Gastroesophageal sphincter (tissue), 3 donors: ENCODE results near the gene CAPN12.

Experiments
- EP300 ChIP-seq: sonication (generic); formaldehyde crosslinking; IDR thresholded peaks from one replicate; pipeline ENCODE4 v1.6.1; 2017; ENCODE audit warnings: antibody characterized with exemption, mild to moderate bottlenecking
- POLR2A ChIP-seq, 2 donors: fragments of 450-650 bp; IDR thresholded peaks; one replicate each; pipeline ENCODE4 v1.6.1; 2017; ENCODE audit warnings: antibody characterized with exemption in 2 of 2, mild to moderate bottlenecking in 2 of 2, moderate library complexity in 1 of 2
- POLR2AphosphoS5 ChIP-seq: sonication (generic); formaldehyde crosslinking; IDR thresholded peaks from one replicate; pipeline ENCODE4 v1.6.1; 2017; ENCODE audit warnings: antibody characterized with exemption
- TF ChIP-seq, protein P1 (sequence below), 4 experiments: fragments of 200-600 bp in 2 of 4; fragments of 450-650 bp in 2 of 4; sonication (generic) in 1 of 4; IDR thresholded peaks; one replicate each; pipeline ENCODE4 v1.5.1; 2017 to 2019; ENCODE audit warnings: antibody characterized with exemption in 4 of 4, mild to moderate bottlenecking in 2 of 4, moderate library complexity in 2 of 4

DNA sequence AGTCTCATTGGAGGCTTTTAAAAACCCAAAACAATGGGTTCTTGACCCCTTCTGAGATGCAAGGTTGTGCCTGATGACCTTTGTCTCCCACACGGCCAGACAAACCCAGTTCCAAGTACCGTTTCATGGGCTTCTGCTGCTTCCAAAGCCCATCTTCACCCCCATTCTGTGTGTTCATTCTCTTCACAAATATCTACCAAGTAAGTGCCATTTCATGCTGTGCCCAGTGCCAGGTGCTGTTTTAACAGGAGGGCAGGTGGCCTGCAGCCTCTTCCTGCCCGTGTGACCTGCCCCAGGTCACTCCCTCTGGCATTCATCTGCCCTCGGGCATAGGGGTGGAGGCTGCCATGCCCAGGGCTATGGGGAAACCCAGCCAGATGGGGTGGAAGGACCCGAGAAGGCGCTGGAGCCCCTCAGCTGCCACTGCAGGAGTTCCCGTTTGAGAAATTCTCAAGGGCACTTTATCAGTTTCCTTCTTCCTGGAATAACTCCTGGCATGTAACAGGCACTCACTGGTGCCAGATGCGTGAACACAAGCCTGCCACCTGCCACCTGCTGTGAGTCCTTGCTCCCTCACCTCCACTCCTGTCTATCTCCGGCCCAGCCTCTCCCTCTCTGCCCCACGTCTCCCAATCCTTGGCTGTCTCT is 12.5 kb downstream of the CAPN12 start:
- TF ChIP-seq POLR2AphosphoS5 = no peak
- TF ChIP-seq, protein P1, sequence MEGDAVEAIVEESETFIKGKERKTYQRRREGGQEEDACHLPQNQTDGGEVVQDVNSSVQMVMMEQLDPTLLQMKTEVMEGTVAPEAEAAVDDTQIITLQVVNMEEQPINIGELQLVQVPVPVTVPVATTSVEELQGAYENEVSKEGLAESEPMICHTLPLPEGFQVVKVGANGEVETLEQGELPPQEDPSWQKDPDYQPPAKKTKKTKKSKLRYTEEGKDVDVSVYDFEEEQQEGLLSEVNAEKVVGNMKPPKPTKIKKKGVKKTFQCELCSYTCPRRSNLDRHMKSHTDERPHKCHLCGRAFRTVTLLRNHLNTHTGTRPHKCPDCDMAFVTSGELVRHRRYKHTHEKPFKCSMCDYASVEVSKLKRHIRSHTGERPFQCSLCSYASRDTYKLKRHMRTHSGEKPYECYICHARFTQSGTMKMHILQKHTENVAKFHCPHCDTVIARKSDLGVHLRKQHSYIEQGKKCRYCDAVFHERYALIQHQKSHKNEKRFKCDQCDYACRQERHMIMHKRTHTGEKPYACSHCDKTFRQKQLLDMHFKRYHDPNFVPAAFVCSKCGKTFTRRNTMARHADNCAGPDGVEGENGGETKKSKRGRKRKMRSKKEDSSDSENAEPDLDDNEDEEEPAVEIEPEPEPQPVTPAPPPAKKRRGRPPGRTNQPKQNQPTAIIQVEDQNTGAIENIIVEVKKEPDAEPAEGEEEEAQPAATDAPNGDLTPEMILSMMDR (IDR thresholded peaks at IDR 0.05) = no peak
- no peak for TF ChIP-seq EP300
- TF ChIP-seq POLR2A (IDR thresholded peaks at IDR 0.05) = no peak
